Activated CD4-positive, alpha-beta T cell treated with anti-CD3 and anti-CD28 coated beads for 36 hours (primary cell): Measurements from ENCODE around the gene MS4A4E. TPM values are rescaled to one million over a fixed set of nuclear protein-coding genes. Genes with fewer than 3 reads are reported as not detected.
"Not testable (repeated sequence)": the region's sequence is repeated elsewhere in the genome, so short reads cannot be mapped to it uniquely, and the experiment has no call there.

Experiments used
- ATAC-seq: fragments of 200-7000 bp; cut with Tn5 transposase; one replicate; pipeline ENCODE4 v1.10.0; 2021; ENCODE audit warnings: mild to moderate bottlenecking, moderate library complexity
- CTCF ChIA-PET: fragments of 350-600 bp; sonication (Branson Sonifier 250); formaldehyde crosslinking; loops from one replicate; lab custom pipeline; 2021; ENCODE audit warnings: antibody characterized with exemption; lab: Charles Lee
- POLR2A ChIA-PET: fragments of 350-600 bp; sonication (Branson Sonifier 250); formaldehyde crosslinking; loops from one replicate; lab custom pipeline; 2021; ENCODE audit warnings: antibody characterized with exemption, inconsistent platforms; lab: Charles Lee
- DNase-seq: peaks from one replicate; pipeline ENCODE4 v3.0.0-alpha.2; 2020
- H3K27ac Mint-ChIP-seq: one replicate; pipeline ENCODE4 v1.8.0; 2021; ENCODE audit warnings: mixed read lengths
- H3K27me3 Mint-ChIP-seq: one replicate; pipeline ENCODE4 v1.8.0; 2021; ENCODE audit warnings: mixed read lengths
- H3K36me3 Mint-ChIP-seq: one replicate; pipeline ENCODE4 v1.8.0; 2021; ENCODE audit warnings: low read depth, mixed read lengths
- H3K4me1 Mint-ChIP-seq: one replicate; pipeline ENCODE4 v1.8.0; 2021; ENCODE audit warnings: mixed read lengths
- H3K4me3 Mint-ChIP-seq: one replicate; pipeline ENCODE4 v1.8.0; 2021; ENCODE audit warnings: mild to moderate bottlenecking, moderate library complexity, mixed read lengths
- H3K9me3 Mint-ChIP-seq: one replicate; pipeline ENCODE4 v1.8.0; 2021; ENCODE audit warnings: low read depth, mixed read lengths
- intact Hi-C, 2 experiments: fragments of 100-400 bp; cut with DNase I in 1 of 2; cut with micrococcal nuclease in 1 of 2; formaldehyde crosslinking; loops; one replicate each; pipeline versions ENCODE4 v1.14.2 to v1.15.1; 2022 to 2024; cut with DNase I, micrococcal nuclease
- total RNA-seq, 2 experiments: library from RNA; stranded (reverse); gene quantifications; one replicate each; pipeline ENCODE4 v1.2.3, GENCODE V29; 2021

Gene MS4A4E
- total RNA-seq, 2 experiments from 2014 or later, result not detected

GRCh38 chr11:60193687-60194433 lies 49.1 kb downstream of the MS4A4E start:
- ChIA-PET CTCF (interaction anchor here (0.6 to 2.2 kb wide), 9 partner anchors 9 to 78 kb away, joined by 3 to 8 read pairs (median 4); partner anchors contain the start of gene MS4A6A), POLR2A (no interaction called here)
- peaks cover 20% of the 10 kb centered on the region for H3K4me1 Mint-ChIP-seq

GRCh38 chr11:60192564-60192963 lies 50.4 kb downstream of the MS4A4E start:
- Mint-ChIP-seq H3K4me1 (peaks cover 20% of the 10 kb centered on the region), H3K27me3 (peaks cover 12% of the 10 kb centered on the region)
- intact Hi-C loops, result loop anchor here (2.0 to 10.0 kb wide), 5 partner anchors 24 to 380 kb away; partner anchors contain the start of gene MRPL16 (in 1 of the 2)
- ChIA-PET POLR2A (interaction anchor here (0.6 kb wide), 1 partner anchor 8 kb away, joined by 3 read pairs; no protein-coding TSS in a partner anchor), CTCF (interaction anchor here (0.7 to 2.2 kb wide), 7 partner anchors 11 to 314 kb away, joined by 3 to 8 read pairs (median 4); no protein-coding TSS in a partner anchor)
- not testable (repeated sequence) for H3K4me3 Mint-ChIP-seq, ATAC-seq, DNase-seq, H3K27ac Mint-ChIP-seq, H3K36me3 Mint-ChIP-seq, H3K9me3 Mint-ChIP-seq

More at GRCh38 chr11:60193687-60194433, 49.1 kb downstream of the MS4A4E start:
- DNase-seq, result peak; percentile 83
- peak; percentile 99 for ATAC-seq
- no peak overlapping the region for H3K4me3 Mint-ChIP-seq
- H3K27me3 Mint-ChIP-seq, result peaks cover 19% of the 10 kb centered on the region
- H3K36me3 Mint-ChIP-seq, result no peaks in the 10 kb centered on the region
- peaks cover 4% of the 10 kb centered on the region for H3K9me3 Mint-ChIP-seq
- intact Hi-C loops, result loop anchor here (2.0 to 10.0 kb wide), 5 partner anchors 25 to 382 kb away; partner anchors contain the start of gene MRPL16 (in 1 of the 2)
- H3K27ac Mint-ChIP-seq, result no peak overlapping the region

GRCh38 chr11:60188481-60188880 lies 54.5 kb downstream of the MS4A4E start:
- H3K4me3 Mint-ChIP-seq, intact Hi-C loops, H3K27me3 Mint-ChIP-seq, POLR2A ChIA-PET, H3K36me3 Mint-ChIP-seq, H3K9me3 Mint-ChIP-seq, H3K27ac Mint-ChIP-seq, DNase-seq, ATAC-seq, H3K4me1 Mint-ChIP-seq: not testable (repeated sequence)
- CTCF ChIA-PET, result interaction anchor here (0.9 kb wide), 1 partner anchor 9 kb away, joined by 3 read pairs; no protein-coding TSS in a partner anchor

- H3K27ac Mint-ChIP-seq, ATAC-seq, H3K27me3 Mint-ChIP-seq, CTCF ChIA-PET, H3K4me1 Mint-ChIP-seq, DNase-seq, POLR2A ChIA-PET, H3K36me3 Mint-ChIP-seq, H3K9me3 Mint-ChIP-seq, intact Hi-C loops, H3K4me3 Mint-ChIP-seq: not testable (repeated sequence)
Observed at GRCh38 chr11:60186128-60186527, 56.8 kb downstream of the MS4A4E start.

- H3K4me3 Mint-ChIP-seq, H3K36me3 Mint-ChIP-seq, H3K9me3 Mint-ChIP-seq, H3K4me1 Mint-ChIP-seq, ATAC-seq, H3K27me3 Mint-ChIP-seq, H3K27ac Mint-ChIP-seq, CTCF ChIA-PET, intact Hi-C loops, POLR2A ChIA-PET, DNase-seq: not testable (repeated sequence)
Observed at GRCh38 chr11:60185512-60185827, 57.5 kb downstream of the MS4A4E start.

- CTCF ChIA-PET, result interaction anchor here (0.6 to 0.7 kb wide), 2 partner anchors 9 to 36 kb away, joined by 3 read pairs; no protein-coding TSS in a partner anchor
- Mint-ChIP-seq H3K27me3 (peaks cover 6% of the 10 kb centered on the region), H3K27ac (no peak overlapping the region), H3K36me3 (no peaks in the 10 kb centered on the region), H3K9me3 (peaks cover 5% of the 10 kb centered on the region), H3K4me3 (no peak overlapping the region), H3K4me1 (peaks cover 4% of the 10 kb centered on the region)
- no peak for ATAC-seq
- POLR2A ChIA-PET, result interaction anchor here (0.5 kb wide), 1 partner anchor 8 kb away, joined by 3 read pairs; no protein-coding TSS in a partner anchor
- no peak for DNase-seq
- intact Hi-C loops, result no loop called here
Observed at GRCh38 chr11:60184824-60185511, 58.0 kb downstream of the MS4A4E start.

- peaks cover 4% of the 10 kb centered on the region for H3K4me1 Mint-ChIP-seq
- ATAC-seq, result no peak
- no peak for DNase-seq
- POLR2A ChIA-PET, result no interaction called here
- no peaks in the 10 kb centered on the region for H3K36me3 Mint-ChIP-seq
- H3K4me3 Mint-ChIP-seq, result no peak overlapping the region
- CTCF ChIA-PET, result interaction anchor here (0.6 to 1.1 kb wide), 2 partner anchors 11 to 68 kb away, joined by 3 to 5 read pairs; no protein-coding TSS in a partner anchor
- H3K9me3 Mint-ChIP-seq, result peaks cover 5% of the 10 kb centered on the region
- H3K27ac Mint-ChIP-seq, result no peak overlapping the region
- intact Hi-C loops, result no loop called here
- peaks cover 13% of the 10 kb centered on the region for H3K27me3 Mint-ChIP-seq
Observed at GRCh38 chr11:60183591-60184205, 59.2 kb downstream of the MS4A4E start.

- H3K4me1 Mint-ChIP-seq, result peaks cover 4% of the 10 kb centered on the region
- POLR2A ChIA-PET, result no interaction called here
- no peak within 1 kb of the TSS for H3K4me3 Mint-ChIP-seq
- H3K36me3 Mint-ChIP-seq, result no peaks in the 10 kb centered on the region
- no peak for ATAC-seq
- peaks cover 5% of the 10 kb centered on the region for H3K9me3 Mint-ChIP-seq
- no peak within 1 kb of the TSS for H3K27ac Mint-ChIP-seq
- no peak for DNase-seq
- H3K27me3 Mint-ChIP-seq, result peaks cover 17% of the 10 kb centered on the region
- CTCF ChIA-PET, result interaction anchor here (1.1 to 1.6 kb wide), 2 partner anchors 12 kb away, joined by 3 read pairs; no protein-coding TSS in a partner anchor
- intact Hi-C loops, result no loop called here
Observed at GRCh38 chr11:60182541-60183330, 60.2 kb downstream of the MS4A4E start, which contains the start of gene MS4A6A. Gene MS4A6A, minus strand, starts transcription at chr11:60183083. Its CDS starts 1,356 bp downstream, at chr11:60181727.

GRCh38 chr11:60175860-60176275 lies 67.1 kb downstream of the MS4A4E start:
- H3K9me3 Mint-ChIP-seq, result no peaks in the 10 kb centered on the region
- H3K27me3 Mint-ChIP-seq, result peaks cover 25% of the 10 kb centered on the region
- H3K4me1 Mint-ChIP-seq, result peaks cover 8% of the 10 kb centered on the region
- no peak overlapping the region for H3K27ac Mint-ChIP-seq
- peak; percentile 45 for DNase-seq
- intact Hi-C loops, result no loop called here
- ChIA-PET POLR2A (no interaction called here), CTCF (interaction anchor here (0.6 kb wide), 2 partner anchors 9 to 186 kb away, joined by 3 read pairs; no protein-coding TSS in a partner anchor)
- peak; percentile 63 for ATAC-seq
- H3K36me3 Mint-ChIP-seq, result no peaks in the 10 kb centered on the region
- H3K4me3 Mint-ChIP-seq, result no peak overlapping the region

GRCh38 chr11:60172011-60172410 lies 70.9 kb downstream of the MS4A4E start:
- peaks cover 10% of the 10 kb centered on the region for H3K4me1 Mint-ChIP-seq
- intact Hi-C loops, result no loop called here
- H3K36me3 Mint-ChIP-seq, result no peaks in the 10 kb centered on the region
- POLR2A ChIA-PET, result no interaction called here
- H3K27me3 Mint-ChIP-seq, result peaks cover 20% of the 10 kb centered on the region
- ATAC-seq, result no peak
- no peak overlapping the region for H3K27ac Mint-ChIP-seq
- peaks cover 13% of the 10 kb centered on the region for H3K9me3 Mint-ChIP-seq
- no peak for DNase-seq
- no peak overlapping the region for H3K4me3 Mint-ChIP-seq
- CTCF ChIA-PET, result interaction anchor here (1.0 to 1.5 kb wide), 2 partner anchors 16 to 23 kb away, joined by 3 to 5 read pairs; no protein-coding TSS in a partner anchor
